ENCODE results near the gene MALT1. TPM values are rescaled to one million over a fixed set of nuclear protein-coding genes. Genes with fewer than 3 reads are reported as not detected.
"Not testable (repeated sequence)": the region's sequence is repeated elsewhere in the genome, so short reads cannot be mapped to it uniquely, and the experiment has no call there.

The MALT1 gene
- total RNA-seq, 6 donors from 2014 or later: 17.1 to 29.3 (median 24.6) TPM

GRCh38 chr18:58639237-58639636, 32.0 kb upstream of the MALT1 start:
- Histone ChIP-seq H3K36me3 (no peaks in the 10 kb centered on the region), H3K4me3 (no peak overlapping the region), H3K9me3 (no peaks in the 10 kb centered on the region), H3K27ac (no peak overlapping the region), H3K27me3 (no peaks in the 10 kb centered on the region), H3K4me1 (no peaks in the 10 kb centered on the region)
- 89% methylated on average over 2 of the region's 2 CpGs for WGBS, 2 donors
- TF ChIP-seq POLR2AphosphoS5 (IDR thresholded peaks at IDR 0.05) (no peak), EP300 (IDR thresholded peaks at IDR 0.05) (no peak), POLR2A (IDR thresholded peaks at IDR 0.05) (no peak), CTCF (IDR thresholded peaks at IDR 0.05) (no peak)
- DNase-seq (no peak), ATAC-seq (ENCODE audit: low FRiP score in 2 of 2) (no peak)

GRCh38 chr18:58639751-58640427, 31.4 kb upstream of the MALT1 start:
- H3K27me3 ChIP-seq: no peaks in the 10 kb centered on the region
- WGBS, 2 donors: 72 to 79% methylated on average over 5 of the region's 5 CpGs
- no peaks in the 10 kb centered on the region for H3K36me3 ChIP-seq
- H3K27ac ChIP-seq: no peak overlapping the region
- no peaks in the 10 kb centered on the region for H3K4me1 ChIP-seq
- DNase-seq (no peak), ATAC-seq (ENCODE audit: low FRiP score in 2 of 2) (no peak)
- TF ChIP-seq CTCF (IDR thresholded peaks at IDR 0.05) (no peak), POLR2AphosphoS5 (IDR thresholded peaks at IDR 0.05) (no peak), POLR2A (IDR thresholded peaks at IDR 0.05) (no peak), EP300 (IDR thresholded peaks at IDR 0.05) (no peak)
- no peak overlapping the region for H3K4me3 ChIP-seq
- H3K9me3 ChIP-seq: no peaks in the 10 kb centered on the region

GRCh38 chr18:58640428-58640805, 30.8 kb upstream of the MALT1 start:
- no peak overlapping the region for H3K4me3 ChIP-seq
- TF ChIP-seq POLR2A (IDR thresholded peaks at IDR 0.05) (no peak), CTCF (IDR thresholded peaks at IDR 0.05) (no peak), POLR2AphosphoS5 (IDR thresholded peaks at IDR 0.05) (no peak), EP300 (IDR thresholded peaks at IDR 0.05) (no peak)
- no peaks in the 10 kb centered on the region for H3K9me3 ChIP-seq
- whole genome bisulfite sequencing, 2 donors: 74 to 81% methylated on average over 4 of the region's 4 CpGs
- no peak overlapping the region for H3K27ac ChIP-seq
- no peaks in the 10 kb centered on the region for H3K4me1 ChIP-seq
- no peak for ATAC-seq (ENCODE audit: low FRiP score in 2 of 2)
- H3K27me3 ChIP-seq: no peaks in the 10 kb centered on the region
- H3K36me3 ChIP-seq: no peaks in the 10 kb centered on the region
- DNase-seq: no peak

DNA sequence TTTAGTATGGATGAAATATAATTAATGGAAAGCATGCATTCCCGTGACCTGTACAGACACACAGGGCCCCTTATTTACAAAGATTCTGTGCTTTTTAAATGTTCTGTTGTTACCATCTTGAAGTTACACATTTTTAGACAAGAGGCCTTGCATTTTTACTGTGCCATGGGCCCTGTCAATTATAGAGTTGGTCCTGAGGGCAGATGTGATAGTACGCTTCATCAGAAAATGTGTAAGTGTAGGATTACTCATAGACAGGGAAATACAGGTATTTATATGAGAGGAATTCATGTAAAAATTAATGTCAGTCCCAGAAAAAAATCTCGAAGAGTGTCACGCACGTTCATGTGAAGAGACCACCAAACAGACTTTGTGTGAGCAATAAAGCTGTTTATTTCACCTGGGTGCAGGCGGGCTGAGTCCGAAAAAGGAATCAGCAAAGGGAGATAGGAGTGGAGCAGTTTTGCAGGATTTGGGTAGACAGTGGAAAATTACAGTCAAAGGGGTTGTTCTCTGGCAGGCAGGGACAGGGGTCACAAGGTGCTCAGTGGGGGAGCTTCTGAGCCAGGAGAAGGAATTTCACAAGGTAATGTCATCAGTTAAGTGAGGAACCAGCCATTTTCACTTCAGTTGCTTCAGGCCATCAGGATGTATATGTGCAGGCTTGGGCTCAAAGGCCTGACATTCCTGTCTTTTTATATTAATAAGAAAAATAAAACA, 30.2 kb upstream of the MALT1 start:
- Histone ChIP-seq H3K4me3 (no peak overlapping the region), H3K36me3 (no peaks in the 10 kb centered on the region), H3K27ac (no peak overlapping the region), H3K4me1 (no peaks in the 10 kb centered on the region), H3K9me3 (no peaks in the 10 kb centered on the region), H3K27me3 (no peaks in the 10 kb centered on the region)
- ATAC-seq (ENCODE audit: low FRiP score in 2 of 2) (no peak), DNase-seq (no peak)
- TF ChIP-seq EP300 (IDR thresholded peaks at IDR 0.05): no peak
- no peak for TF ChIP-seq POLR2A (IDR thresholded peaks at IDR 0.05)
- TF ChIP-seq CTCF (IDR thresholded peaks at IDR 0.05): no peak
- no peak for TF ChIP-seq POLR2AphosphoS5 (IDR thresholded peaks at IDR 0.05)
- 91 to 92% methylated on average over 7 of the region's 7 CpGs for WGBS, 2 donors

GRCh38 chr18:58643557-58643956, 27.7 kb upstream of the MALT1 start:
- H3K27ac ChIP-seq; ATAC-seq (ENCODE audit: low FRiP score in 2 of 2); DNase-seq; H3K4me3 ChIP-seq; H3K36me3 ChIP-seq; H3K27me3 ChIP-seq; H3K4me1 ChIP-seq; H3K9me3 ChIP-seq: not testable (repeated sequence)
- WGBS, 2 donors: 79% methylated on average over 6 of the region's 6 CpGs
